Activated CD8-positive, alpha-beta memory T cell treated with anti-CD3 and anti-CD28 coated beads for 4 hours (primary cell): ENCODE data around the gene ANO10.
"Not testable (repeated sequence)": the region's sequence is repeated elsewhere in the genome, so short reads cannot be mapped to it uniquely, and the experiment has no call there.

Source experiments
- DNase-seq, 2 donors: peaks; one replicate each; pipeline ENCODE4 v3.0.0-alpha.2; 2020; ENCODE audit warnings: low read depth in 2 of 2

ANO10 gene

GRCh38 chr3:43581343-43581742 lies 40.5 kb downstream of the ANO10 start:
- no peak for DNase-seq

- DNase-seq: no peak
These were observed 41.6 kb downstream of the ANO10 start for GRCh38 chr3:43580181-43580580.

- DNase-seq: no peak
These were observed 48.2 kb downstream of the ANO10 start for GRCh38 chr3:43573576-43573975.

- not testable (repeated sequence) for DNase-seq
These were observed 56.0 kb downstream of the ANO10 start for GRCh38 chr3:43565661-43566341.

GRCh38 chr3:43559961-43560360 lies 61.9 kb downstream of the ANO10 start:
- DNase-seq: no peak

GRCh38 chr3:43558171-43558570 lies 63.6 kb downstream of the ANO10 start:
- DNase-seq: no peak

- no peak for DNase-seq
These were observed 72.1 kb downstream of the ANO10 start for GRCh38 chr3:43549626-43550290.

- DNase-seq: not testable (repeated sequence)
These were observed 77.5 kb downstream of the ANO10 start for GRCh38 chr3:43544277-43544676.

- no peak for DNase-seq
These were observed 79.3 kb downstream of the ANO10 start for GRCh38 chr3:43542328-43543043.

- no peak for DNase-seq
These were observed 81.2 kb downstream of the ANO10 start for GRCh38 chr3:43540624-43541023.

GRCh38 chr3:43539321-43539720 lies 82.5 kb downstream of the ANO10 start:
- no peak for DNase-seq

GRCh38 chr3:43537225-43537624 lies 84.6 kb downstream of the ANO10 start:
- no peak for DNase-seq

GRCh38 chr3:43534675-43535074 lies 87.1 kb downstream of the ANO10 start:
- no peak for DNase-seq

- DNase-seq: no peak
These were observed 88.8 kb downstream of the ANO10 start for GRCh38 chr3:43533009-43533408.

GRCh38 chr3:43531835-43532234 lies 90.0 kb downstream of the ANO10 start:
- no peak for DNase-seq

- DNase-seq: no peak
These were observed 93.2 kb downstream of the ANO10 start for GRCh38 chr3:43528498-43529099.

GRCh38 chr3:43526956-43527355 lies 94.9 kb downstream of the ANO10 start:
- DNase-seq: no peak

GRCh38 chr3:43525941-43526607 lies 95.7 kb downstream of the ANO10 start:
- DNase-seq: no peak

- no peak for DNase-seq
These were observed 96.4 kb downstream of the ANO10 start for GRCh38 chr3:43525386-43525785.

- DNase-seq: no peak
These were observed 98.3 kb downstream of the ANO10 start for GRCh38 chr3:43523454-43524053.

GRCh38 chr3:43522727-43523362 lies 99.0 kb downstream of the ANO10 start:
- DNase-seq: no peak
